ENCODE results near the gene PMM1. TPM values are rescaled to one million over a fixed set of nuclear protein-coding genes. Genes with fewer than 3 reads are reported as not detected.
A peak's percentile ranks its signal among the peaks of the same experiment; 100 is the strongest.

PMM1 gene
- total RNA-seq, 4 donors from 2014 or later, result 44.0 to 60.4 (median 50.1) TPM

GRCh38 chr22:41625577-41625976 is 35.9 kb upstream of the PMM1 start:
- 95 to 98% methylated on average over 7 of the region's 7 CpGs for WGBS, 2 donors

GRCh38 chr22:41621911-41622179 is 32.2 kb upstream of the PMM1 start:
- peak overlapping the region; percentile 97 for H3K4me3 ChIP-seq (ENCODE audit: low read depth, poor library complexity, severe bottlenecking)
- DNase-seq (ENCODE audit: low spot score in 2 of 2), result no peak
- TF ChIP-seq CTCF (IDR thresholded peaks at IDR 0.05), result no peak
- TF ChIP-seq POLR2A (IDR thresholded peaks at IDR 0.05), result no peak
- intact Hi-C loops (cut with DNase I; ENCODE audit: low total_unique reads), result no loop called here
- WGBS, 2 donors, result 4 to 6% methylated on average over 8 of the region's 8 CpGs

More at GRCh38 chr22:41625577-41625976, 35.9 kb upstream of the PMM1 start:
- H3K4me3 ChIP-seq (ENCODE audit: low read depth, poor library complexity, severe bottlenecking), result no peak overlapping the region
- no peak for DNase-seq (ENCODE audit: low spot score in 2 of 2)
- intact Hi-C loops (cut with DNase I; ENCODE audit: low total_unique reads), result no loop called here
- no peak for TF ChIP-seq CTCF (IDR thresholded peaks at IDR 0.05)
- no peak for TF ChIP-seq POLR2A (IDR thresholded peaks at IDR 0.05)

- intact Hi-C loops (cut with DNase I; ENCODE audit: low total_unique reads), result no loop called here
- peak in 1 of 3 donors; percentile 21 for TF ChIP-seq CTCF (IDR thresholded peaks at IDR 0.05)
- TF ChIP-seq POLR2A (IDR thresholded peaks at IDR 0.05), result peak in 1 of 2 donors; percentile 85
- 0% methylated on average over 34 to 66 of the region's 70 CpGs for WGBS, 2 donors
- DNase-seq (ENCODE audit: low spot score in 2 of 2), result peak; percentile 100
- H3K4me3 ChIP-seq (ENCODE audit: low read depth, poor library complexity, severe bottlenecking), result peak within 1 kb of the TSS; percentile 97
Observed at GRCh38 chr22:41621099-41621910, 31.7 kb upstream of the PMM1 start, which contains the start of gene XRCC6. XRCC6 (plus strand) TSS chr22:41621295; CDS start chr22:41622005, 710 bp downstream.

- WGBS, 2 donors, result 0% methylated on average over 15 to 40 of the region's 40 CpGs
- intact Hi-C loops (cut with DNase I; ENCODE audit: low total_unique reads), result no loop called here
- no peak for TF ChIP-seq CTCF (IDR thresholded peaks at IDR 0.05)
- no peak for TF ChIP-seq POLR2A (IDR thresholded peaks at IDR 0.05)
Observed at GRCh38 chr22:41620589-41621098, 31.0 kb upstream of the PMM1 start, which contains the start of gene DESI1. DESI1 (minus strand) TSS chr22:41621043; CDS start chr22:41620839, 204 bp downstream.

GRCh38 chr22:41619979-41620588 is 30.4 kb upstream of the PMM1 start:
- WGBS, 2 donors, result 2% methylated on average over 24 of the region's 24 CpGs
- TF ChIP-seq CTCF (IDR thresholded peaks at IDR 0.05), result no peak
- TF ChIP-seq POLR2A (IDR thresholded peaks at IDR 0.05), result no peak
- peak; percentile 23 to 91 for DNase-seq (ENCODE audit: low spot score in 2 of 2)
- intact Hi-C loops (cut with DNase I; ENCODE audit: low total_unique reads), result no loop called here
- peak overlapping the region; percentile 90 for H3K4me3 ChIP-seq (ENCODE audit: low read depth, poor library complexity, severe bottlenecking)

More at GRCh38 chr22:41620589-41621098, 31.0 kb upstream of the PMM1 start, which contains the start of gene DESI1:
- no peak for DNase-seq (ENCODE audit: low spot score in 2 of 2)
- peak within 1 kb of the TSS; percentile 97 for H3K4me3 ChIP-seq (ENCODE audit: low read depth, poor library complexity, severe bottlenecking)
